Measurements from ENCODE around the gene RASA3.

Gene RASA3

DNA sequence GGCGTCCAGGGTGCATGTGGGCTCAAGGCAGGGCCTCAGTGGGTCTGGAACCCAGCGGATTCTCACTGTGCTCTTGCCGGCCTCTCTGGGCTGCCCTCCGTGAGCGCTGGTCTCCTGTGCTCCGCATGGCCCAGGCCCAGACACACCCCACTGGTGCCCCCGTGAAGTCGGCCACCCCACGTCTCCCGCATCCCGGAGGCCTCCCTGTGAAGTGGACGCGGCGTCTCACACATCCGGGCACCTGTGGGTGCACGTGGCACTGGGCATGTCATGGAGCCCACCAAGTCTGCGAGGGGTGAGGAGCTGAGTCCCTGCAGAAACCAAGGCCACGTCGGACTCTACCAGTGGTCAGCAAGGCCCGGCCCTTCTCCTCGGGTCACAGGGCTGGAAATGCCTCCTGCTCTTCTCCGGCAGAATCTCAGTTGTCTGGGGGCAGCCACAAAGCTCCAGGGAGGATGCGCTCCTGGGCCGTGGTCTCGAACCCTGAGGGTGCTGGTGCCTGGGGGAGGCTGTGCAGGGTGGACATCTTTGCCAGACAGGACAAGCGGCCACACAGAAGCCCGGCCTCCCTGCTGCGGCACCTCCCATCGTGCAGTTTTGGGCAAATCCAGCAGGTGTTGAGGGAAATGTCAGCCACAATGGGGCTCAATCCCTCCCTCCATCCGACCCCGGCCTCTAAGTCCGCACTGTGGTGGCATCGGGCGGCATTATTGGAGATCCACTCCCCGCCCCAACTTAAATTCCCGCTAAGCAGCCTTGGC is 160.8 kb downstream of the RASA3 start:
- H3K4me3 ChIP-seq (ENCODE audit: low read depth, low read length): no peak overlapping the region
- TF ChIP-seq, protein P1, sequence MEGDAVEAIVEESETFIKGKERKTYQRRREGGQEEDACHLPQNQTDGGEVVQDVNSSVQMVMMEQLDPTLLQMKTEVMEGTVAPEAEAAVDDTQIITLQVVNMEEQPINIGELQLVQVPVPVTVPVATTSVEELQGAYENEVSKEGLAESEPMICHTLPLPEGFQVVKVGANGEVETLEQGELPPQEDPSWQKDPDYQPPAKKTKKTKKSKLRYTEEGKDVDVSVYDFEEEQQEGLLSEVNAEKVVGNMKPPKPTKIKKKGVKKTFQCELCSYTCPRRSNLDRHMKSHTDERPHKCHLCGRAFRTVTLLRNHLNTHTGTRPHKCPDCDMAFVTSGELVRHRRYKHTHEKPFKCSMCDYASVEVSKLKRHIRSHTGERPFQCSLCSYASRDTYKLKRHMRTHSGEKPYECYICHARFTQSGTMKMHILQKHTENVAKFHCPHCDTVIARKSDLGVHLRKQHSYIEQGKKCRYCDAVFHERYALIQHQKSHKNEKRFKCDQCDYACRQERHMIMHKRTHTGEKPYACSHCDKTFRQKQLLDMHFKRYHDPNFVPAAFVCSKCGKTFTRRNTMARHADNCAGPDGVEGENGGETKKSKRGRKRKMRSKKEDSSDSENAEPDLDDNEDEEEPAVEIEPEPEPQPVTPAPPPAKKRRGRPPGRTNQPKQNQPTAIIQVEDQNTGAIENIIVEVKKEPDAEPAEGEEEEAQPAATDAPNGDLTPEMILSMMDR (conservative IDR thresholded peaks at IDR 0.05; ENCODE audit: low read depth, low read length): no peak
- no peak for DNase-seq (ENCODE audit: low read depth)

DNA sequence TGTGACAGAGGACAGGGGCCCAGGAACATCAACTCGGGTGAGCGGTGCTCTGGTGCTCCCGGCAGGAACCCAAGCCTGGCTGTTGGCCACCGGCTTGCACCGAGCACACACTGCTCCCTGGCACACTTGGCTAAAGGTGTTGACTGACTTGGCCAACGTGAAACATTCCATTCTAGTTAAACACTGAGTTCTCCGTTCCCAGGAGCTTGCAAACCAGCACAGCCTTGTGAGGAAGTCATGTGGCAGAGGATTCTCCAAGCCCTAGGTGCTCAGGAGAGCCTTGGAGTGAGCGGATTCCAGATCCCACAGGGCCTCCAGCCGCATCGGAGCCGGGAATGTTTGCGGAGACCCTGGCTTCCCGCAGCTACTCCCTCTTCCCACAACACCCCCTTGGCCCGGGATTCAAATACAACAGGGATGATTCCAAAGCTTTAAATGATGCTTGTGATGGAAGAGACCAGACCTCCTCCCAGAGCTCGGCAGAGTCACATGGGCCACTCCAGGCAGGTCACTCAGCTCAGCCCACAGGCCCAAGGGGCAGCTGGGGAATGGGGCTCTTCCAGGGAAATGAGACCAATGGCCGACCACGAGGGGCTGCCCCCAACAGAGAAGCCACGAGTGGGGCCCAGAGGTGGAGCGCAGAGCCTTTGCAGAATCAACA is 161.5 kb downstream of the RASA3 start:
- TF ChIP-seq, protein P1 (conservative IDR thresholded peaks at IDR 0.05; ENCODE audit: low read depth, low read length): no peak
- no peak overlapping the region for H3K4me3 ChIP-seq (ENCODE audit: low read depth, low read length)
- DNase-seq (ENCODE audit: low read depth): peak; percentile 85

DNA sequence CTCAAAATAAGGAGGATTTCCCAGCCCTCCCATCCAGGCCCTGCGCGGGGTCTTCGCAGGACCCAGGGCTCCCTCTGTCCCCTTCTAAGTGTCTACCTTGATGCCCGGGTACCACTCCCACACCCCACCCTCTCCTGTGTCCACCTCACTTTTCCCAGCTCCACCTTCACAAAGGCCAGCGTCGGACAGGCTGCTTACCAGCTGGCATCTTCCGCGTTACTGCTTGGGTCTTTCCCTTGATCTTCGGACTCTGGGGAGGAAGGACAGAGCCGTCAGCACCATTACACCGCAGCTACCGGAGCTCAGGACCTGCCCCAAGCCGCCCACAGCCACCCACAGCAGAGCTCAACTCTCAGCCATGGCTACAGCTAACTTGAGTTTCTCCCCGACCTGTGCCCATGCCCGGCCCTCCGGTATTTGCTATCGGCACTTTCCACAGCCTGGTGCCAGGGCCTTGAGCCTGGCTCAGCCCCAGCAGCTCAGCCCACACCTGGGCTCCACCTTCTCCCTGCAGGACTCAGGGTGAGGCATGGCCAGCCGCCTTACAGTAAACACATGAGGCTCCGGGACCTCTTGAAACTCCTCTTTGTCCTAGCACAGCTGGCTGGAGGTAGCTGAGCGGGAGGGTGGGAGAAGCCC is 162.3 kb downstream of the RASA3 start:
- DNase-seq (ENCODE audit: low read depth): no peak
- H3K4me3 ChIP-seq (ENCODE audit: low read depth, low read length): no peak overlapping the region
- TF ChIP-seq, protein P1 (conservative IDR thresholded peaks at IDR 0.05; ENCODE audit: low read depth, low read length): no peak

DNA sequence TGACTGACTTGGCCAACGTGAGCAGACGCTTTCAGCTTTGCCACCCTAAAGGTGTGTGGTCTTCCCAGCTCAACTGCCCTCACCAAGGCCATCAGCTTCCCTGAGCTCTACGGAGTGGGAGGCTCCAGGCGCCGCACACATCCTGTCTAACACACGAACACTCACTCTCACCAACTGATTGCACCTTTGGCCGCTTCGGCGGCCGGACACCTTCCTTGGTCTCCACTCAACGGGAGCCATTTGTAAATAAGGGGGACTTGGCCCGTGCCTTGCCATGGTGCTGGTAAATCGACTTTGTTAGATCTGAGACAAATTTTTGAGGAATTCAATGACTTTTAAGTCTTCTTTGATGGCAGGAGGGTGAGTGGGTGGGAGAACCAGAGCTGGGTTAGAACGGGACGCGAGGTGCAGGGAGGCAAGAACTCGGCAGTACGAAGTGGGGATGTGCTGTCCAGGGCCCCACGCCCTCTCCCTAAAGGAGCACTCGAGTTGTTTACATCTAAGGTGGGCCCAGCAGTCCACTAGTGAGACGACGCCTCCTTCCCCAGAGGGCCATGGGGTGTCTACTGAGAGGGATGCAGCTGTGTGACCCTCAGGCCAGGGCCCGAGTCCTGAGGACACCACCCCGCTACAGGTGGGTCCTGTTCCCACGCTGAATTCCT is 163.0 kb downstream of the RASA3 start:
- DNase-seq (ENCODE audit: low read depth): no peak
- TF ChIP-seq, protein P1 (conservative IDR thresholded peaks at IDR 0.05; ENCODE audit: low read depth, low read length): no peak
- no peak overlapping the region for H3K4me3 ChIP-seq (ENCODE audit: low read depth, low read length)

DNA sequence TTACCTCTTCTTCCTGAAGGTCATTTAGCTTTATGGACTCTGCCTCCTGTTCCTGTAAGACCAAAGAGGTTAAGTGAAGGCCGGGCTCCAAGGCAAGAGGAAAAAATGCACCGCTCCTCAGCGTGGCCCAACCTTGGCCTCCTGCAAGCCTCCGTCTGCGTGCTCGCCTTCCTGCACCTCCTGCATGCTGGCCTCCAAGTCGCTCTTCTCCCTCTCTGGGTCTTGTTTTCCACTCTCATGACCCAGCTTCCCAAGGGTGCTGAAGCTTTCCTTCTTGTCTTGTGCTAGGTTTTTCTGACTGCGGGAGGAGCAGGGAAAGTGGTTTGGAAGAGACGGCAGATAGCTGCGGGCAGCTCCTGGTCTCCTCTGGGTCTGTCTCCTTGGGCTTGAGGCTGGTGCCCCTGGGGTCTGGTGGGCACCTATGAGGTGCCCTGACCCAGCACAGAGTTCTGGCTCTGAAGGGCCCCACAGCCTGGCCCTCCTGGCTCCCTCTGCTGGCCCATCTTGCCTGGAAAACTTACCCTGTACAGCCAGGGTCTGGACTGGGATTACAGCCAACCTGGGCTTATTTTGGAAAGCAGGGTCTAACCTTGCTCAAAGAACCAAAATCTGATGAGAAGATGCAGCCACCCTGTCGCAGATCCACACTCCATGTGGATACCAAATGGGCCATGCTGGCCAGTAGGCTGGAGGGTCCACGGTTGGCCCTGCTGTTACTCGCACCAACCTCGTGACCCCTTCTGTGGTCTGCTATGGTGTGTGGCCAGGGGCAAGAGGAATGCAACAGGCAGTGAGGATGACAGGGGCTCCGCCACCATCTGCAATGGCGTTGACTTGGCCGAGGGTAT is 163.7 kb downstream of the RASA3 start:
- DNase-seq (ENCODE audit: low read depth): no peak
- H3K4me3 ChIP-seq (ENCODE audit: low read depth, low read length): no peak overlapping the region
- TF ChIP-seq, protein P1 (conservative IDR thresholded peaks at IDR 0.05; ENCODE audit: low read depth, low read length): peak; percentile 22

DNA sequence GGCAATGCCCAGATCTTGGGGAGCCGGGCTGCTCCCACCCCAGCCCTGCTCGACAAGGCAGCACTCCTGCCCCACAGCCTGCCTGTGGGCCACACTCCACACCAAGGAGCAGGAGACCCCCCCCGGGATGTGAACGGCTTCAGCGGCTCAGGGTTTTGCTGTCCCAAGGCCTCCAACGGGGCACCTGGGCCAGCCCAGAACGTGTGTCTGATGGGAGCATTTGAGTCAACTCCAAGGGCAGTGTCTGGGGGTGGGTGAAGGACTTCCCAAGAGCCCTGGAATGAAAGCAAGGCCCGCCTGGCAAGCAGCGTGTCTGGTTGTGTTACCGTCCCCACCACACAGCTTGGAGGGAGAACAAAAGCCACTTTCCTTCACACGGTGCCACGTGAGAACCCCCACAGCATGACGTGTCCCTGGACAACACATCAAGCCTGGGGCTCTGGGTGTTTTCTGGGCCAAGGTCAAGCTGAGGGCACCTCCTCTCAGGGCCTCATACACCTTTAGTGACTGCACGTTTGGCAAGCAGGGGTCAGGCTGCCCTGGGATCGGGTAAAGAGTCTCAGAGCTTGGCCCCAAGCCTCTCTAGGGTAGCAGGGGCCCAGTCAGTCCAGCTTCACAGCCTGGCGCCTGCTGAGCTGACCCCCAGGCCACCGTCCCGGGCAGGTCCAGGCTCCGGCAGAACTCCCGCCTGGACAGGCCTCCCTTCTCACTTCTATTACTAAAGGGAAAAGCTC is 164.5 kb downstream of the RASA3 start:
- TF ChIP-seq, protein P1 (conservative IDR thresholded peaks at IDR 0.05; ENCODE audit: low read depth, low read length): no peak
- no peak for DNase-seq (ENCODE audit: low read depth)

More for the DNA sequence above, 164.5 kb downstream of the RASA3 start:
- H3K4me3 ChIP-seq (ENCODE audit: low read depth, low read length): no peak overlapping the region

Measured in choroid plexus epithelial cell (primary cell).